Measurements from ENCODE around the gene SPECC1.
"Not testable (repeated sequence)": the region's sequence is repeated elsewhere in the genome, so short reads cannot be mapped to it uniquely, and the experiment has no call there.

The SPECC1 gene

GRCh38 chr17:20012017-20012536 lies 2.9 kb downstream of the SPECC1 start:
- Histone ChIP-seq H3K9ac (ENCODE audit: low read depth, low read length) (no peak overlapping the region), H3K27ac (ENCODE audit: low read depth, low read length) (no peak overlapping the region)

GRCh38 chr17:20016475-20016992 lies 7.4 kb downstream of the SPECC1 start:
- H3K27me3 ChIP-seq (ENCODE audit: insufficient read depth, low read length); H3K9ac ChIP-seq (ENCODE audit: low read depth, low read length); H3K27ac ChIP-seq (ENCODE audit: low read depth, low read length); H3K9me3 ChIP-seq (ENCODE audit: insufficient read depth, low read depth, low read length); H3K36me3 ChIP-seq (ENCODE audit: insufficient read depth, low read length); H3K4me3 ChIP-seq (ENCODE audit: low read length); H3K4me1 ChIP-seq (ENCODE audit: insufficient read depth, low read length): not testable (repeated sequence)
- WGBS: 96% methylated on average over 32 of the region's 32 CpGs

More at GRCh38 chr17:20012017-20012536, 2.9 kb downstream of the SPECC1 start:
- Histone ChIP-seq H3K36me3 (ENCODE audit: insufficient read depth, low read length) (no peaks in the 10 kb centered on the region), H3K27me3 (ENCODE audit: insufficient read depth, low read length) (peaks cover 46% of the 10 kb centered on the region), H3K4me1 (ENCODE audit: insufficient read depth, low read length) (no peaks in the 10 kb centered on the region), H3K9me3 (ENCODE audit: insufficient read depth, low read depth, low read length) (no peaks in the 10 kb centered on the region), H3K4me3 (ENCODE audit: low read length) (no peak overlapping the region)
- 93% methylated on average over 2 of the region's 2 CpGs for whole genome bisulfite sequencing

- WGBS: 86% methylated on average over 4 of the region's 4 CpGs
- no peaks in the 10 kb centered on the region for H3K36me3 ChIP-seq (ENCODE audit: insufficient read depth, low read length)
- no peak overlapping the region for H3K9ac ChIP-seq (ENCODE audit: low read depth, low read length)
- H3K27me3 ChIP-seq (ENCODE audit: insufficient read depth, low read length): no peaks in the 10 kb centered on the region
- no peak overlapping the region for H3K27ac ChIP-seq (ENCODE audit: low read depth, low read length)
- no peak overlapping the region for H3K4me3 ChIP-seq (ENCODE audit: low read length)
- H3K4me1 ChIP-seq (ENCODE audit: insufficient read depth, low read length): no peaks in the 10 kb centered on the region
- H3K9me3 ChIP-seq (ENCODE audit: insufficient read depth, low read depth, low read length): no peaks in the 10 kb centered on the region
Measured at GRCh38 chr17:20022701-20023100, 13.5 kb downstream of the SPECC1 start.

DNA sequence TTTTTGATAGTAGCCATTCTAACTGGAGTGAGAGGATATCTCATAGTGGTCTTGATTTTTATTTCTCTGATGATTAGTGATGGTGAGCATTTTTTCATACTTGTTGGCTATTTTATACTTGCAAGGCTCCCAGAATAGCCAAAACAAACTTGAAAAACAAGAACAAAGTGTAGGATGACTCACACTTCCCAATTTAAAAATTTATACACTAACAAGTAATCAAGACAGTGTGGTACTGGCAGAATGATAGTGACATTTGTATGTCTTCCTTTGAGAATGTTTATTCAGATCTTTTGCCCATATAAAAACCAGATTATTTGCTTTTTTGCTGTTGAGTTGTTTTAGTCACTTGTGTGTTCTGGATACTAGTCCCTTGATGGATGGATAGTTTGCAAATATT lies 17.8 kb downstream of the SPECC1 start:
- H3K9me3 ChIP-seq (ENCODE audit: insufficient read depth, low read depth, low read length): no peaks in the 10 kb centered on the region
- H3K27me3 ChIP-seq (ENCODE audit: insufficient read depth, low read length): no peaks in the 10 kb centered on the region
- H3K27ac ChIP-seq (ENCODE audit: low read depth, low read length): no peak overlapping the region
- H3K9ac ChIP-seq (ENCODE audit: low read depth, low read length): no peak overlapping the region
- no peak overlapping the region for H3K4me3 ChIP-seq (ENCODE audit: low read length)
- no peaks in the 10 kb centered on the region for H3K36me3 ChIP-seq (ENCODE audit: insufficient read depth, low read length)
- no peaks in the 10 kb centered on the region for H3K4me1 ChIP-seq (ENCODE audit: insufficient read depth, low read length)

DNA sequence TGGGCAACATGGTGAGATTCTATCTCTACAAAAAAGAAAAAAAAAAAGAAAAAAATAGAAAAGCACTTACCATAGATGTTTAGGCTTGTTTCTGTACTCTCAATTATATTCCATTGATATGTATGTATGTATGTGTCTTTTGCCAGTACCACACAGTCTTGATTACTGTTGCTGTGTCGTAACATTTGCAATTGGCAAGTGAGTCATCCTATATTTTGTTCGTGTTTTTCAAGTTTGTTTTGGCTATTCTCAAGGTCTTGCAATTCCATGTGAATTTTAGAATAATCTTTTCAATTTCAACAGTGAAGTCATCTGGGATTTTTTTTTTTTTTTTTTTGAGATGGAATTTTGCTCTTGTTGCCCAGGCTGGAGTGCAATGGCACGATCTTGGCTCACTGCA lies 19.3 kb downstream of the SPECC1 start:
- H3K9ac ChIP-seq (ENCODE audit: low read depth, low read length): no peak overlapping the region
- no peaks in the 10 kb centered on the region for H3K9me3 ChIP-seq (ENCODE audit: insufficient read depth, low read depth, low read length)
- no peaks in the 10 kb centered on the region for H3K36me3 ChIP-seq (ENCODE audit: insufficient read depth, low read length)
- H3K27ac ChIP-seq (ENCODE audit: low read depth, low read length): no peak overlapping the region
- no peaks in the 10 kb centered on the region for H3K4me1 ChIP-seq (ENCODE audit: insufficient read depth, low read length)
- H3K4me3 ChIP-seq (ENCODE audit: low read length): no peak overlapping the region
- no peaks in the 10 kb centered on the region for H3K27me3 ChIP-seq (ENCODE audit: insufficient read depth, low read length)
- WGBS: 98% methylated on average over 3 of the region's 3 CpGs

GRCh38 chr17:20032636-20033035 lies 23.5 kb downstream of the SPECC1 start:
- 92% methylated on average over 2 of the region's 7 CpGs for WGBS
- H3K36me3 ChIP-seq (ENCODE audit: insufficient read depth, low read length): no peaks in the 10 kb centered on the region
- no peaks in the 10 kb centered on the region for H3K4me1 ChIP-seq (ENCODE audit: insufficient read depth, low read length)
- H3K9ac ChIP-seq (ENCODE audit: low read depth, low read length): no peak overlapping the region
- H3K27ac ChIP-seq (ENCODE audit: low read depth, low read length): no peak overlapping the region
- H3K27me3 ChIP-seq (ENCODE audit: insufficient read depth, low read length): no peaks in the 10 kb centered on the region
- no peak overlapping the region for H3K4me3 ChIP-seq (ENCODE audit: low read length)
- H3K9me3 ChIP-seq (ENCODE audit: insufficient read depth, low read depth, low read length): no peaks in the 10 kb centered on the region

- no peak overlapping the region for H3K27ac ChIP-seq (ENCODE audit: low read depth, low read length)
- H3K27me3 ChIP-seq (ENCODE audit: insufficient read depth, low read length): no peaks in the 10 kb centered on the region
- no peak overlapping the region for H3K9ac ChIP-seq (ENCODE audit: low read depth, low read length)
- WGBS: 92% methylated on average over 3 of the region's 3 CpGs
- H3K9me3 ChIP-seq (ENCODE audit: insufficient read depth, low read depth, low read length): no peaks in the 10 kb centered on the region
- H3K4me1 ChIP-seq (ENCODE audit: insufficient read depth, low read length): no peaks in the 10 kb centered on the region
- no peak overlapping the region for H3K4me3 ChIP-seq (ENCODE audit: low read length)
- no peaks in the 10 kb centered on the region for H3K36me3 ChIP-seq (ENCODE audit: insufficient read depth, low read length)
Measured at GRCh38 chr17:20033415-20033814, 24.3 kb downstream of the SPECC1 start.

DNA sequence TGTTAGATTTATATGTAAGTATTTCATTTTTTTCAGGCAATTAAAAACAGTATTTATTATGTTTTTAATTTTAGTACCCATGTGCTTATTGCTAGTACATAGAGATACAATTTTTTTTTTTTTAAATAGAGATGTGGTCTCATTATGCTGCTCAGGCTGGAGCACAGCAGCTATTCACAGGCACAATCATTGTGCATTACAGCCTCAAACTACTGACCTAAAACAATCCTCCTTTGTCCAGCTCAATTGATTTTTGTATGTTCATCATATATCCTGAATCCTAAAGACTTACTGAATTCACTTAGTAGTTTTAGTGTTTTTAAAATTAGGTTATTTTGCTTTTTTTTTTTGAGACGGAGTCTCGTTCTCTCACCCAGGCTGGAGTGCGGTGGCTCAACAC lies 26.3 kb downstream of the SPECC1 start:
- no peaks in the 10 kb centered on the region for H3K27me3 ChIP-seq (ENCODE audit: insufficient read depth, low read length)
- WGBS: 94% methylated on average over 3 of the region's 3 CpGs
- H3K4me1 ChIP-seq (ENCODE audit: insufficient read depth, low read length): no peaks in the 10 kb centered on the region
- no peaks in the 10 kb centered on the region for H3K9me3 ChIP-seq (ENCODE audit: insufficient read depth, low read depth, low read length)
- H3K36me3 ChIP-seq (ENCODE audit: insufficient read depth, low read length): no peaks in the 10 kb centered on the region
- H3K9ac ChIP-seq (ENCODE audit: low read depth, low read length): no peak overlapping the region
- H3K4me3 ChIP-seq (ENCODE audit: low read length): no peak overlapping the region
- no peak overlapping the region for H3K27ac ChIP-seq (ENCODE audit: low read depth, low read length)

GRCh38 chr17:20037286-20037685 lies 28.1 kb downstream of the SPECC1 start:
- 95% methylated on average over 1 of the region's 1 CpG for WGBS

DNA sequence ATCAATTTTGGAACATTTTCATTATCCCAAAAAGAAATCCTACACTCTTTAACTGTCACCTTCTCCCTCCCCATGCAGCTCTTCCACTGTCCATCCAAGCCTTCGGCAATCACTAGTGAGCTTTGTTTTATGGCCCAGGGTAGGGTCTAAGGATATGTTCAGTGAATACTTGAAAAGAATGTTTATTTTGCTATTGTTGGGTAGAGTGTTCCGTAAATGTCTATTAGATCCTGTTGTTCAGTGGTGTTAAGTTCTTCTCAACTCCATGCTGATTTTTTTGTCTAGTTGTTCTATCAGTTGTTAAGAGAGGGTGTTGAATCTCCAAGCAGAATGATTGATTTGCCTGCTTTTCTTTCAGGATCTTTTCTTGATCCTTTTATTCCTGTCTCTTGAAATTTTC lies 29.9 kb downstream of the SPECC1 start:
- 95% methylated on average over 2 of the region's 2 CpGs for whole genome bisulfite sequencing
- Histone ChIP-seq H3K4me3 (ENCODE audit: low read length) (no peak overlapping the region), H3K27me3 (ENCODE audit: insufficient read depth, low read length) (no peaks in the 10 kb centered on the region), H3K36me3 (ENCODE audit: insufficient read depth, low read length) (no peaks in the 10 kb centered on the region), H3K9ac (ENCODE audit: low read depth, low read length) (no peak overlapping the region), H3K4me1 (ENCODE audit: insufficient read depth, low read length) (no peaks in the 10 kb centered on the region), H3K9me3 (ENCODE audit: insufficient read depth, low read depth, low read length) (no peaks in the 10 kb centered on the region), H3K27ac (ENCODE audit: low read depth, low read length) (no peak overlapping the region)

More at GRCh38 chr17:20037286-20037685, 28.1 kb downstream of the SPECC1 start:
- H3K4me1 ChIP-seq (ENCODE audit: insufficient read depth, low read length); H3K27ac ChIP-seq (ENCODE audit: low read depth, low read length); H3K36me3 ChIP-seq (ENCODE audit: insufficient read depth, low read length); H3K4me3 ChIP-seq (ENCODE audit: low read length); H3K27me3 ChIP-seq (ENCODE audit: insufficient read depth, low read length); H3K9me3 ChIP-seq (ENCODE audit: insufficient read depth, low read depth, low read length); H3K9ac ChIP-seq (ENCODE audit: low read depth, low read length): not testable (repeated sequence)

- no peak overlapping the region for H3K27ac ChIP-seq (ENCODE audit: low read depth, low read length)
- no peaks in the 10 kb centered on the region for H3K27me3 ChIP-seq (ENCODE audit: insufficient read depth, low read length)
- H3K9me3 ChIP-seq (ENCODE audit: insufficient read depth, low read depth, low read length): no peaks in the 10 kb centered on the region
- no peaks in the 10 kb centered on the region for H3K4me1 ChIP-seq (ENCODE audit: insufficient read depth, low read length)
- no peaks in the 10 kb centered on the region for H3K36me3 ChIP-seq (ENCODE audit: insufficient read depth, low read length)
- H3K4me3 ChIP-seq (ENCODE audit: low read length): no peak overlapping the region
- H3K9ac ChIP-seq (ENCODE audit: low read depth, low read length): no peak overlapping the region
Measured at GRCh38 chr17:20040216-20040615, 31.1 kb downstream of the SPECC1 start.

GRCh38 chr17:20043021-20043420 lies 33.9 kb downstream of the SPECC1 start:
- Histone ChIP-seq H3K9me3 (ENCODE audit: insufficient read depth, low read depth, low read length) (no peaks in the 10 kb centered on the region), H3K4me1 (ENCODE audit: insufficient read depth, low read length) (no peaks in the 10 kb centered on the region; the same call in 1 of the 2 replicates), H3K27me3 (ENCODE audit: insufficient read depth, low read length) (no peaks in the 10 kb centered on the region), H3K36me3 (ENCODE audit: insufficient read depth, low read length) (no peaks in the 10 kb centered on the region), H3K27ac (ENCODE audit: low read depth, low read length) (no peak overlapping the region), H3K9ac (ENCODE audit: low read depth, low read length) (no peak overlapping the region), H3K4me3 (ENCODE audit: low read length) (no peak overlapping the region)
- 97% methylated on average over 3 of the region's 3 CpGs for WGBS

Measured in HUES64 (cell line).